Psoas muscle (tissue), 8 donors: ENCODE measurements around the gene CALHM6. TPM values are rescaled to one million over a fixed set of nuclear protein-coding genes. Genes with fewer than 3 reads are reported as not detected.

Experiments
- ATAC-seq, 4 donors: fragments of 200-7000 bp; cut with Tn5 transposase; one replicate each; pipeline ENCODE4 v1.9.1; 2020; ENCODE audit warnings: moderate library complexity in 3 of 4, mild to moderate bottlenecking in 2 of 4
- DNase-seq, 2 donors: peaks; one replicate each; pipeline ENCODE4 v3.0.0-alpha.2; 2020
- H3K27ac ChIP-seq: fragments of 200-600 bp; one replicate; pipeline ENCODE4 v1.8.0; 2022
- H3K27me3 ChIP-seq, 3 donors: fragments of 200-600 bp in 1 of 3; one replicate each; pipeline versions ENCODE4 v1.6.1 to v1.8.0; 2013 to 2022; ENCODE audit warnings: low read length in 2 of 3, mild to moderate bottlenecking in 2 of 3, moderate library complexity in 1 of 3; ENCODE audit not compliant: insufficient read depth in 3 of 3
- H3K36me3 ChIP-seq, 2 donors: fragments of 200-600 bp in 1 of 2; one replicate each; pipeline versions ENCODE4 v1.6.1 to v1.8.0; 2013 to 2022; ENCODE audit warnings: low read depth in 1 of 2, mild to moderate bottlenecking in 1 of 2, moderate library complexity in 1 of 2; ENCODE audit not compliant: insufficient read depth in 1 of 2
- H3K4me1 ChIP-seq: fragments of 200-600 bp; one replicate; pipeline ENCODE4 v1.8.0; 2022
- H3K4me3 ChIP-seq: fragments of 200-600 bp; one replicate; pipeline ENCODE4 v1.8.0; 2022; ENCODE audit warnings: mild to moderate bottlenecking
- H3K9me3 ChIP-seq: fragments of 200-600 bp; one replicate; pipeline ENCODE4 v1.8.0; 2022
- CTCF ChIP-seq: fragments of 200-600 bp; IDR thresholded peaks from one replicate; pipeline ENCODE4 v1.8.0; 2022; ENCODE audit warnings: antibody characterized with exemption
- WGBS, 3 donors: extraction: QIAGEN DNeasy Blood & Tissue Kit; methylation state at CpG; one replicate each; pipeline versions ENCODE4 v1.1.6 to v1.1.7; 2013; 5-methylcytosine and 5-hydroxymethylcytosine counted together
- intact Hi-C, 2 donors: fragments of 100-400 bp; cut with DNase I; formaldehyde crosslinking; loops; one replicate each; pipeline versions ENCODE4 v1.11.0 to v1.14.2; 2022
- polyA plus RNA-seq, 3 donors: library from polyadenylated mRNA; stranded (reverse); fragments of 200-250 nt; gene quantifications; one replicate each; pipeline ENCODE4 v1.2.3, GENCODE V29; 2013
- total RNA-seq, 4 donors: library from RNA; stranded (reverse); fragmentation: NEBNext Ultra II Directional in 2 of 4; extraction: Animal tissue kit (Norgen Biotek cat#: 25700) in 2 of 4; gene quantifications; one replicate each; pipeline versions ENCODE4 v1.2.1 to v1.2.4, GENCODE V29; 2021 to 2023
- donor health status: healthy with polysubstance abuse.
- donor health status: DM: no; HTN: no; CAD: no; lungs with moderate emphysema.
- donor health status: Bipolar disorder and iron deficiency.
- donor health status: healthy.
- donor health status: DM: yes; HTN: yes; CAD: no.
- donor health status: DM: no; HTN: no; CAD: no.
- donor health status: DM: no; HTN: no; CAD: no.
- donor health status: DM: yes; HTN: yes; CAD: no.

CALHM6 gene
- total and polyA plus RNA-seq, 7 donors = 0.50 to 2.1 (median 0.91) TPM; not detected in 1

- WGBS, 3 donors = 92 to 100% (median 93%) methylated on average over 1 of the region's 1 CpG
- no peaks in the 10 kb centered on the region for H3K27me3 ChIP-seq
- TF ChIP-seq CTCF = no peak
- H3K27ac ChIP-seq = no peak overlapping the region
- H3K9me3 ChIP-seq = no peaks in the 10 kb centered on the region
- no peaks in the 10 kb centered on the region for H3K4me1 ChIP-seq
- intact Hi-C loops = no loop called here
- H3K36me3 ChIP-seq = peaks cover 0 to 29% of the 10 kb centered on the region in 2 donors
- no peak overlapping the region for H3K4me3 ChIP-seq
- DNase-seq = no peak
- no peak for ATAC-seq
Observed at GRCh38 chr6:116434056-116434725, 27.0 kb upstream of the CALHM6 start.

- H3K4me3 ChIP-seq = no peak overlapping the region
Observed at GRCh38 chr6:116436586-116436985, 24.6 kb upstream of the CALHM6 start.

GRCh38 chr6:116437656-116438055 lies 23.5 kb upstream of the CALHM6 start:
- Histone ChIP-seq H3K4me3 (no peak overlapping the region), H3K27ac (no peak overlapping the region), H3K36me3 (peaks cover 0 to 13% of the 10 kb centered on the region in 2 donors), H3K27me3 (no peaks in the 10 kb centered on the region), H3K9me3 (no peaks in the 10 kb centered on the region), H3K4me1 (no peaks in the 10 kb centered on the region)
- intact Hi-C loops = no loop called here
- DNase-seq (no peak), ATAC-seq (no peak)
- no peak for TF ChIP-seq CTCF

More at GRCh38 chr6:116436586-116436985, 24.6 kb upstream of the CALHM6 start:
- no peaks in the 10 kb centered on the region for H3K9me3 ChIP-seq
- no peak overlapping the region for H3K27ac ChIP-seq
- no peak for ATAC-seq
- no peaks in the 10 kb centered on the region for H3K4me1 ChIP-seq
- no peak for DNase-seq
- TF ChIP-seq CTCF = no peak
- H3K27me3 ChIP-seq = no peaks in the 10 kb centered on the region
- intact Hi-C loops = no loop called here
- peaks cover 0 to 19% of the 10 kb centered on the region in 2 donors for H3K36me3 ChIP-seq
- WGBS, 3 donors = 89 to 93% (median 92%) methylated on average over 7 of the region's 7 CpGs

- Histone ChIP-seq H3K36me3 (peaks cover 0 to 1% of the 10 kb centered on the region in 2 donors), H3K9me3 (no peaks in the 10 kb centered on the region), H3K4me1 (no peaks in the 10 kb centered on the region), H3K27me3 (no peaks in the 10 kb centered on the region), H3K27ac (no peak overlapping the region), H3K4me3 (no peak overlapping the region)
- TF ChIP-seq CTCF = no peak
- DNase-seq = no peak
- WGBS, 3 donors = 55 to 57% (median 56%) methylated on average over 6 of the region's 6 CpGs
- no peak for ATAC-seq
- intact Hi-C loops = no loop called here
Observed at GRCh38 chr6:116438590-116439448, 22.4 kb upstream of the CALHM6 start.
